A549 (cell line): ENCODE results near the gene GPR158.

Source experiments
- CBX2 ChIP-seq: fragments of 200-600 bp; sonication (generic); IDR thresholded peaks from 2 replicates; pipeline ENCODE4 v1.6.1; 2016; ENCODE audit warnings: low read depth, mild to moderate bottlenecking, borderline replicate concordance
- CEBPB ChIP-seq, 2 experiments: fragments of >200 bp in 1 of 2; sonication (Bioruptor Twin) in 1 of 2; formaldehyde crosslinking in 1 of 2; IDR thresholded peaks; 2 replicates each; pipeline ENCODE4 v1.6.1; 2012 to 2016
- CTCF ChIP-seq: fragments of >200 bp; sonication (Bioruptor Twin); formaldehyde crosslinking; IDR thresholded peaks from 3 replicates; pipeline ENCODE4 v1.5.1; 2016
- EP300 ChIP-seq, 2 experiments: fragments of >200 bp; sonication (Bioruptor Twin); formaldehyde crosslinking; IDR thresholded peaks; 2 replicates in 1 of 2; 3 replicates in 1 of 2; pipeline ENCODE4 v1.6.1; 2016 to 2017
- ESRRA ChIP-seq: fragments of 150-350 bp; IDR thresholded peaks from 2 replicates; pipeline ENCODE4 v1.6.1; 2014; ENCODE audit warnings: mild to moderate bottlenecking, low read length, borderline replicate concordance
- JUNB ChIP-seq: fragments of >200 bp; sonication (Bioruptor Twin); formaldehyde crosslinking; IDR thresholded peaks from 2 replicates; pipeline ENCODE4 v1.6.1; 2016
- POLR2A ChIP-seq: IDR thresholded peaks from 2 replicates; pipeline ENCODE4 v1.6.1; 2012; ENCODE audit warnings: mild to moderate bottlenecking, low read length
- ZC3H11A ChIP-seq: fragments of 450-650 bp; IDR thresholded peaks from 2 replicates; pipeline ENCODE4 v1.6.1; 2014; ENCODE audit warnings: antibody characterized with exemption, mild to moderate bottlenecking

- no peak for TF ChIP-seq ESRRA
- no peak for TF ChIP-seq CTCF
- TF ChIP-seq POLR2A: no peak
- no peak for TF ChIP-seq CEBPB (IDR thresholded peaks at IDR 0.05)
- no peak for TF ChIP-seq ZC3H11A
- no peak for TF ChIP-seq EP300 (IDR thresholded peaks at IDR 0.05)
- no peak for TF ChIP-seq JUNB
- no peak for TF ChIP-seq CBX2
Observed at GRCh38 chr10:25646371-25646770, 471.6 kb downstream of the GPR158 start.
